Transverse colon (tissue), 3 donors: Measurements from ENCODE around the gene NFAM1.

Source experiments
- EP300 ChIP-seq: sonication (generic); formaldehyde crosslinking; IDR thresholded peaks from one replicate; pipeline ENCODE4 v1.6.1; 2017; ENCODE audit warnings: antibody characterized with exemption, low read depth
- POLR2A ChIP-seq: fragments of 450-650 bp; IDR thresholded peaks from one replicate; pipeline ENCODE4 v1.6.1; 2016; ENCODE audit warnings: antibody characterized with exemption, mild to moderate bottlenecking, moderate library complexity
- TF ChIP-seq, protein P1 (sequence below), 5 experiments: fragments of 200-600 bp in 3 of 5; fragments of 450-650 bp in 2 of 5; sonication (generic) in 3 of 5; IDR thresholded peaks; 1 replicate in 2 of 5; 2 replicates in 3 of 5; pipeline ENCODE4 v1.5.1; 2016 to 2017; ENCODE audit warnings: antibody characterized with exemption in 5 of 5, inconsistent platforms in 3 of 5, mild to moderate bottlenecking in 2 of 5, moderate library complexity in 1 of 5

DNA sequence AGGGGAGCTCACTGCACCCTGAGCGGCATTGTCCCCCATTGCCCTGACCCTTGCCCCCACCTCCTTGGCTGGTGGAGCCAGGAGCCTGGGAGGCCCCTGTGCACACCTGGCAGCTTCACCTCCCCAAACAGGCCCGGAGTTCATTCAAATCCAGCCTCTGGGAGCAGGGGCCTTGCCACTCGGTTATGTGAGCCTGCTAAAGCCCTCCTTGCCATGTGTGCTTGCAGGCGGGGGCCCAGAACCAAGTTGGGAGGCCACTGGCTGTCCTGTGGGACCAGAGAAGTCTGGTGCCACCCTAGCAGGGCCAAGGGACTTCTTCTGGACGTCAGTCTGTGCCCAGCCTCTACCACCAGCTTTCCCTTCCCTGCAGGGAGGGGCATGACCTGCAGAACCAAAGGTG, 48.9 kb downstream of the NFAM1 start:
- TF ChIP-seq, protein P1, sequence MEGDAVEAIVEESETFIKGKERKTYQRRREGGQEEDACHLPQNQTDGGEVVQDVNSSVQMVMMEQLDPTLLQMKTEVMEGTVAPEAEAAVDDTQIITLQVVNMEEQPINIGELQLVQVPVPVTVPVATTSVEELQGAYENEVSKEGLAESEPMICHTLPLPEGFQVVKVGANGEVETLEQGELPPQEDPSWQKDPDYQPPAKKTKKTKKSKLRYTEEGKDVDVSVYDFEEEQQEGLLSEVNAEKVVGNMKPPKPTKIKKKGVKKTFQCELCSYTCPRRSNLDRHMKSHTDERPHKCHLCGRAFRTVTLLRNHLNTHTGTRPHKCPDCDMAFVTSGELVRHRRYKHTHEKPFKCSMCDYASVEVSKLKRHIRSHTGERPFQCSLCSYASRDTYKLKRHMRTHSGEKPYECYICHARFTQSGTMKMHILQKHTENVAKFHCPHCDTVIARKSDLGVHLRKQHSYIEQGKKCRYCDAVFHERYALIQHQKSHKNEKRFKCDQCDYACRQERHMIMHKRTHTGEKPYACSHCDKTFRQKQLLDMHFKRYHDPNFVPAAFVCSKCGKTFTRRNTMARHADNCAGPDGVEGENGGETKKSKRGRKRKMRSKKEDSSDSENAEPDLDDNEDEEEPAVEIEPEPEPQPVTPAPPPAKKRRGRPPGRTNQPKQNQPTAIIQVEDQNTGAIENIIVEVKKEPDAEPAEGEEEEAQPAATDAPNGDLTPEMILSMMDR (IDR thresholded peaks at IDR 0.05): no peak
- no peak for TF ChIP-seq POLR2A
- no peak for TF ChIP-seq EP300
